GM18508 (cell line): ENCODE measurements around the gene CDKAL1.
"Not testable (repeated sequence)": the region's sequence is repeated elsewhere in the genome, so short reads cannot be mapped to it uniquely, and the experiment has no call there.

Experiments used
- ATAC-seq: cut with Tn5 transposase; IDR thresholded peaks from one replicate; pipeline ENCODE4 v1.9.1; 2021; ENCODE audit warnings: moderate number of reproducible peaks; ENCODE audit not compliant: insufficient read depth, unreplicated experiment

CDKAL1 gene

GRCh38 chr6:20812776-20813175, 278.5 kb downstream of the CDKAL1 start:
- no peak for ATAC-seq

GRCh38 chr6:20814494-20814893, 280.2 kb downstream of the CDKAL1 start:
- no peak for ATAC-seq

DNA sequence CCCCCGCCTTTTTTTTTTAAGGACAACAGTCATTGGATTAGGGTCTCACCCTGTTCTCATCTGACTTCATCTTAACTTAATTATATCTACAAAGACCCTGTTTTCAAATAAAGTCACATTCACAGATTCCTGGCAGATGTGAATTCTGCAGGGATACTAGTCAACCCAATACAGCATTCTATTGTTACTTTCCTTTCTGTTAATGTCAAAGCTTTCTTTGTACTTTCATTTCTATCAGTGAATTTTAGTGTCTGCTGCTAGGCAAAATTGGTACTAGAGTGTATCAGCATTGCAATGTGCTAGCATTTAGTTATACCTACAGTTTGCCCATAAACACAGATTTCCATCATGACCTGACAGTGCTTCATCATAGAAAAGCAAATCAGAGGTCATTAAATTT, 281.9 kb downstream of the CDKAL1 start:
- no peak for ATAC-seq

DNA sequence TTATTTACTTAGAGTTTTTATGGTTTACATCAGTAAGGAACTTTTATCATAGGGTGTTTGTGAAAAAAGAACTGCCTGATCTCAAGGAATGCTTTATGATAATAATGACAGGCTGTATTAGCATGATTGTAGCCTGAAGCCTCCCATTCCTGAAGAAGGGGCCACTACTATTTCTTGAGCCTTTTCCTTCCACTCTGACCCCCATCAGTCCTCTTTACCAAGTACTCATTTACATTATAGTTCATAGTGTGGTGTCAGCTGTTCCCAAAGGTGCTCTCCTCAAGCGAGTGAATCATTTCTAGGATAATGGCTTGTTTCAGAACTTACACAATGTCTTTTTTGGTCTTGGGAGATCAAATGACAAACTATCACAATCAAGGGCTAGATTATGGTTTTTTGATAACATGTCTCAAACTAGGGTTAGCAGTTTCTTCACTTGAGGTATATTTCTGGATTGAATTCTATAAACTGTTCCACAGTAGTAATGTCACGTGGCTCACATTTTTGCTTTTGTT, 283.6 kb downstream of the CDKAL1 start:
- ATAC-seq, result no peak

- no peak for ATAC-seq
These were observed 285.6 kb downstream of the CDKAL1 start for GRCh38 chr6:20819774-20820400.

- no peak for ATAC-seq
These were observed 292.1 kb downstream of the CDKAL1 start for GRCh38 chr6:20826378-20826777.

DNA sequence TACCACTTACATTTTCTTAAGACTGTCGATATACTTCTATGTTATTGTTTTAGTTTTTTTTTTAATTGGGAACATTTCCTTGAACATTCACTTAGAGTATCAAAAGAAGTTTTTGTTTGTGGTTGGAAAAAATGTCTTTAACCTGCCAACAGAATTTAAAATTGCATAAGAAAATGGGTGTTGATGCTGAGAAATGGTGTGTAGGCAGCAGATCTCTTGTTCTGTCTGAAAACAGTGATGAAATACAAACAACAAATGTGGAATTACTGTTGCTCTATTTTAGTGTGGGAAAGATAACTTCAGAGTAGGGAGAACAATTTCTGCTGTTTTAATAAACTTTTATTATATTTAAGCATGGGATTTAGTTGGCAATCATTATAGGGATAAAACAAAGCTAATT, 293.5 kb downstream of the CDKAL1 start:
- no peak for ATAC-seq

DNA sequence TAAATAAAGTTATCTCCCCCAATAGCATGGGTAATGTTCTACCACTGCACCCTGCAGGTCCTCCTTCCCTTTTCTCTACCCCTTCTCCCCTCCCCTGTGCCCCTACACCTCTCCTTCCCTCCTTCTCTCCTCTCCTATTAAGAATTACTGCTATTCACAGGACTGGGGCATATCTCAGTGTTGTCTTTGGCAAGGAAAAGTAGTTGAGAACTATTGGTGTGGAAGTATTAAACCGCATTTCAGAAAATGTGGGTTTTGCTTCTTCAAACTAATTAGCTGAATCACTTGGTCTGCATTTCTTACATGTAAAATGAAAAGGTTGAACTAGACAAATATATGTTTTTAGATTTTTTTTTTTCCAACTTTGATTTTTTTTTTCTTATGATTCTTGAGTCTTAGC, 296.3 kb downstream of the CDKAL1 start:
- no peak for ATAC-seq

DNA sequence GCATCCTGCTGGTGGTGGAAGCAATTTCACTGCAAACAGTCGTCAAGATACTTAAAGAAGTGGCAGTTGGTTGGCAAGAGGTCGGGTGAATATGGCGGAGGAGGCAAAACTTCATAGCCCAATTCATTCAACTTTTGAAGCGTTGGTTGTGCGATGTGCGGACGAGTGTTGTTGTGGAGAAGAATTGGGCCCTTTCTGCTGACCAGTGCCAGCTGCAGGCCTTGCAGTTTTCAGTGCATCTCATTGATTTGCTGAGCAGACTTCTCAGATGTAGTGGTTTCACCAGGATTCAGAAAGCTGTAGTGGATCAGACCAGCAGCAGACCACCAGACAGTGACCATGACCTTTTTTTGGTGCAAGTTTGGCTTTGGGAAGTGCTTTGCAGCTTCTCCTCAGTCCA, 297.0 kb downstream of the CDKAL1 start:
- ATAC-seq, result not testable (repeated sequence)

GRCh38 chr6:20833881-20834515, 299.7 kb downstream of the CDKAL1 start:
- ATAC-seq, result no peak

DNA sequence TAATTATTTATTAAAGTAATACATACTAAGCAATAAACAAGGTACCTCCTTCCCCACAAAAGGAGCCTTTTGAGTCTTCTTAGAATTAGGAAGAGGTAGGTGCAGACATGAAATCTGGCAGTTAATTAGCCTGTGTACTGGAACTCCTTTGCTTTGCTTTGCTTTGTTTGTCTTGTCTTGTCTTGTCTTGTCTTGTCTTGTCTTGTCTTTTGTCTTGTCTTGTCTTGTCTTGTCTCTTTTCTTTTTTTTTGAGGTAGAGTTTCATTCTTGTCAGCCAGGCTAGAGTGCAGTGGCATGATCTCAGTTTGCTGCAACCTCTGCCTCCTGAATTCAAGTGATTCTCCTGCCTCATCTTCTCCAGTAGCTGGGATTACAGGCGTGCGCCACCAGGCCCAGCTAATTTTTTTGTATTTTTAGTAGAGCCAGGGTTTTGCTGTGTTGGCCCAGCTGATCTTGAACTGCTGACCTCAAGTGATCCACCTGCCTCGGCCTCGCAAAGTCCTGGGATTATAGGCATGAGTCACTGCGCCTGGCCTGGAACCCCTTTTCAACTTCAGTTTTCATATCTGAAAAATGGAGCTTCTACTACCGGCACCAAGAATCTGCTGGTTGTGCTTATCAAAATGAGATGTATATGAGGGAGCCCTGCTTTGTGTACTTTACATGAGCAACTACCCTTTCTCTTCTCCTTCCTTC, 301.2 kb downstream of the CDKAL1 start:
- no peak for ATAC-seq

DNA sequence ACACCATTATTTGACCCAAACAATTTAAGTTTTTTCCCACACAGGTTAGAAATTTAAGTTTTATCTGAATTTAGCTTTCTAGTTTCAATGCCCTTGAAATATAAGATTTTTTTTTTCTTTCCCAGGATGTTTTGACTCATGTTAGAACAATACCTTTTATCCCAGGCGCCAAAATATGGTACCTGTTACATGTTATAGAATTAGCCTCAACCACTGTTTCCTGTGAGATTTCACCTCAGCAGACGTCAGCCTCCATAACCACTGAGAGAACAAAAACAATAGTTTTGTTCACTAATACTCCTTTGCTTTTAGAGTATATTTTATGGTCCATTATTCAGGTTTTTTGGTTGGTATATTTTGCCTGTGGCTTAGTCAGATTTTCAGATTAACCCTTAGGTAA, 302.9 kb downstream of the CDKAL1 start:
- ATAC-seq, result no peak

DNA sequence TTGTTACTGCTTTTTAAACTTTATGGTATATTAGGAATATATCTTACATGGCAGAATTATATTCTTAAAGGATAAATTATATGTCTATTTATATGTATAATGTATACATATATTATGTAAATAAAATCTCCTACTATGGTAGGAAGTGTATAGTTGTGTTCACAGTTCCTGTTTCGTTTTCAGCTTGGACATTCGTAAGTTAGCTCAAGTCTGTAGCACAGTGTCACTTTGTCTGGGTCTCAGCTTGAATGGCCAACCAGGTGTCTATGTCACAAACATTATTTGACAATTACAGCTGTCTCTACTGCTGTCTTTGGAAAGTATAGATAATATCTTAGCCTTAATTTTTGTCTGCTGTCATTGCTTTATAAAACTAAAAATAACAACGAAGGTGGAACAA, 303.9 kb downstream of the CDKAL1 start:
- no peak for ATAC-seq

- no peak for ATAC-seq
These were observed 305.4 kb downstream of the CDKAL1 start for GRCh38 chr6:20839630-20840029.

- ATAC-seq, result no peak
These were observed 306.4 kb downstream of the CDKAL1 start for GRCh38 chr6:20840675-20841074.

- ATAC-seq, result no peak
These were observed 307.5 kb downstream of the CDKAL1 start for GRCh38 chr6:20841806-20842205.

GRCh38 chr6:20845592-20845991, 311.3 kb downstream of the CDKAL1 start:
- ATAC-seq, result no peak

DNA sequence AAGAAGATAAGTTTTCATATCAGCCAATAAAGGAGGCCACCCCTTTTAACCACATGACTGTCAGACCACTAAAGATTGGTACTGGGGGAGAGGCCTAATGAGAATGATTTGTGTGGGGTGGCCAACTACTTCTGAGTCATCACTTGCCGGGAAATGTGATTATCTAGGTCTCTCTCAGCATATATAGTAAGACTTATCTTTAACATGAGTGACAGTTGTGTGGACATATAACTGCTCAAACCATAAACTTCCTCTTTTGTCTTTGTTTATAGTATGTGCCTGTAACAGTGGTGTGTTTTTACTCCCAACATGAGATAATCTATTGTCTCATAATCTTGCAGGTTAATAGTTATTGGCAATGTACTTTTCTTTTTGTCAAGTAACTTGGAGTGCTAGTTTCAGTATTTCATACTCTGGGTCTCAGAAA, 312.4 kb downstream of the CDKAL1 start:
- no peak for ATAC-seq

GRCh38 chr6:20847904-20848303, 313.6 kb downstream of the CDKAL1 start:
- no peak for ATAC-seq

GRCh38 chr6:20850686-20851416, 316.6 kb downstream of the CDKAL1 start:
- ATAC-seq, result no peak

DNA sequence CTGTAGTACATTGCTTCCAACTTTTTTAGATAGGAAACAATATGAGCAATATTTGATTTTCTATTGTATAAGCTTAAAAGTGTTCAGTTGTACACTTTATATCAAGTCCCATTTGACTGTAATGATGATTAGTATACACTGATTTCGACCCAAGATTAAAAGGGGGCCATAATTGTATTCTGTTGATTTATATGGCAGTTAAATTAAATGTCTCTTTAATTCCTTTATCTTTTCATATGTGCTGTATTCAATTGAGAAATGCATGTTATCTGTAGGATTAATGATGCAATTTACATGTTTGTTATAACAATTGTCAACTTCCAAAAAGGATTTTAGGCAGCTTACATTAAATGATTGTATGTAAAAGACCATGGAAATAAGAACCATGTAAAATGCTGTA, 317.5 kb downstream of the CDKAL1 start:
- no peak for ATAC-seq
